SU-DHL-6 (cell line): Measurements from ENCODE around the gene KCNJ4.

Experiments
- CTCF ChIP-seq: fragments of 200-600 bp; sonication (generic); IDR thresholded peaks from one replicate; pipeline ENCODE4 v1.5.1; 2017; ENCODE audit warnings: antibody characterized with exemption, mild to moderate bottlenecking, low read length, moderate library complexity; ENCODE audit not compliant: insufficient read depth, poor library complexity, severe bottlenecking
- EZH2phosphoT487 ChIP-seq: fragments of 200-600 bp; sonication (generic), shearing (Covaris generic); conservative IDR thresholded peaks from 2 replicates; pipeline ENCODE4 v1.6.1; 2018; ENCODE audit warnings: mild to moderate bottlenecking, antibody characterized with exemption, low read length, moderate library complexity, mixed read lengths

- no peak for TF ChIP-seq CTCF
- TF ChIP-seq EZH2phosphoT487 = no peak
Measured at GRCh38 chr22:38460426-38460840, 5.4 kb upstream of the KCNJ4 start.
